ENCODE data around the gene HBA2.
"Not testable (repeated sequence)": the region's sequence is repeated elsewhere in the genome, so short reads cannot be mapped to it uniquely, and the experiment has no call there.

GRCh38 chr16:170088-170507, 2.6 kb upstream of the HBA2 start:
- not testable (repeated sequence) for TF ChIP-seq CTCF, POLR2A (IDR thresholded peaks at IDR 0.05)
